ENCODE data around the gene FKBP1B.
A peak's percentile ranks its signal among the peaks of the same experiment; 100 is the strongest.
"Not testable (repeated sequence)": the region's sequence is repeated elsewhere in the genome, so short reads cannot be mapped to it uniquely, and the experiment has no call there.

FKBP1B gene

DNA sequence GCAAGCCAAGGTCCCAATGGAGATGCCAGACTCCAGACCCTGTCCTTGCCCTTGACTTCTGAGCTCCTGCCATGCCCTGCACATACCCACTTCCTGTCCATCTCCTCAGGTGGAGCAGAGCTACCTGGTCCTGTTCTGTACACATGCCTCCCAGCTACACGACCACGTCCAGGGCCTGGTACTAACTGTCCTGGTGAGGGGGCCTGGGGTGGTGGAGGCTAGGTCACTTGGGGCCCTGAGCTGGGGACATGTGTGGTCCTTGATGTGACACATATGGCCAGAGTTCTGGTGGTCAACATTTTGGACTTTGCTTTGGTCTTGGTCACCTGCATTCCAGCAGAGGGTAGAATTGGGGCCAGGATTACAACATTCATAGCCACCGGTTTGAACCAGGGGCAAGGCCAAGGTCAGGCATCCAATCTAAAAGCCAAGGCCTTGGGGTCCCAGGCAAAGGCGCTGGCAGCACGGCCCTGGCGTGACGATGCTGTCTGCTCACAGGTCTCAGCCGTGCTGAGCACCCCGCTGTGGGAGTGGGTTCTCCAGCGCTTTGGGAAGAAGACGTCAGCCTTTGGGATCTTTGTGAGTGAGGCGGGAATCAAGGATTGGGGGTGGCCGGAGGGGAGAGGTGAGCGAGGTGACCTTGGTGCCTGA is 27.1 kb upstream of the FKBP1B start:
- DNase-seq (ENCODE audit: low read depth in 3 of 3, low spot score in 1 of 3) = no peak

DNA sequence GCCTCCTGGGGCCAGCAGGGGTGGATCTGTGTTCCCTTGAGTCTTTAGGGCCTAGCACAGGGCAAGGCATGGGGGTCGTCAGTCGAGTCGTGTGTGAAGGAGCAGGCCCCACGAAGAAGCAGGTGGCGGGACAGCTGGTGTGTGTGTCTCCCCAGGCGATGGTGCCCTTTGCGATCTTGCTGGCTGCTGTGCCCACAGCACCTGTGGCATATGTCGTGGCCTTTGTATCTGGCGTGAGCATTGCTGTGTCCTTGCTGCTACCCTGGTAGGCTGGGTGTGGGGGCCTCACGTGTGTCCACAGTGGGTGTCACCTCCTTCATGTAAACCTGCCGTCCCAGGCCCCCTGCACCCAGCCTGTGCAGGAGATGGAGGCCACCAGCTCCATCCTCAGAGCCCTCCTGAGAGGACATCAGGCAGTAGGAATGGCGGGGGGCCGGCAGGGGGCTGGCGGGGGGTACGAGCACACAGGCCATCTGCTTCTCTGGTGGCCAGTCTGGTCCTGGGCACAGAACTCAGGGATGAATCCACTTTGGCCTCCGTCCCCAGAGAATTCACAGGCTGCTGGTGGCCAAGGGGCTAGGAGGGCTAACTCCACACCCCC is 26.5 kb upstream of the FKBP1B start:
- DNase-seq (ENCODE audit: low read depth in 3 of 3, low spot score in 1 of 3) = no peak

DNA sequence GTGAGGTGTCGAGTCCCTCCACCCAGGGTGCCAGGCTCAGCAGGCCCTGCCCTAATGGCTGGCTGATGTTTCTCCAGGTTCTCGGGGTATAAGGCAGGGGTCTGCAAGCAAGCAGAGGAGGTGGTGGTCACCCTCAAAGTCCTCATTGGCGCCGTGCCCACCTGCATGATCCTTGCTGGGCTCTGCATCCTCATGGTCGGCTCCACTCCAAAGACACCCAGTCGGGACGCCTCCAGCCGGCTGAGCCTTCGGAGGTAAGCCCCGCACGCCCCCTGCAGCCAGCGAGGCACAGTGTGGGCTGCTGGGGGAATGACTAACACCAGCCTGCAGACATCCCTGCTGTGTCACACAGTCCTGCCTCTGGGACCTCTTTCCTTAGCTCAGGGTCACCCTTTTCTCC is 25.5 kb upstream of the FKBP1B start:
- DNase-seq (ENCODE audit: low read depth in 3 of 3, low spot score in 1 of 3) = no peak

DNA sequence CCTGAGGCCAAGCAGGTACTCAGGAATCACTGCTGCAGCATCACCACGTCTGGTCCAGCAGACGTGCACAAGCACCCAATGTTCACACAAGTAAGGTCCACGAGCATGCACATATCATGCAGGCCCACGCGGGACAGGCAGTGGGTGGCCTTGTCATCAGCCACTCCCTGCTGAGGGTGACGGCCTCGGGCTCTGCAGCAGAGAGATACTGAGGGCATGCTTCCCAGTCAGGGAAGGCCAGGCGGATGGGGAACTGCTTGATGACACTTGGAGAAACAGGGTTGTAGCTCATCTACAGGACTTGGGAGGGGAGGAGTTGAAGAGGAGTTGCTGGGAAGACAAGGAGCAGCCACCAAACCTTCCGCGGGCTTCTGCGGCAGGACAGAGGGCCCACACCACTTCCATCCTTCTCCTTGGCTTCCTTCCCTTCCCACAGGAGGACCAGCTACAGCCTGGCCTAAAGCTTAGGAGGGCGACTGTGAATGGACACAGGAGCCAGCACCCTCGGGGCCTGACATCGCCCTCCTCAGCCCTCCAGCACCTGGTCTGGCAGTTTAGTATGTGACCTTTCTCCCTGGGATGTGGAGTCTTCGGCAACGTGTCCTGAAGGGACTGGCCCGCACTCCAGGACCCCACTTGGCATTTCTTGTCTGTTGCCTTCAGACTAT is 24.4 kb upstream of the FKBP1B start:
- no peak for DNase-seq (ENCODE audit: low read depth in 3 of 3, low spot score in 1 of 3)

DNA sequence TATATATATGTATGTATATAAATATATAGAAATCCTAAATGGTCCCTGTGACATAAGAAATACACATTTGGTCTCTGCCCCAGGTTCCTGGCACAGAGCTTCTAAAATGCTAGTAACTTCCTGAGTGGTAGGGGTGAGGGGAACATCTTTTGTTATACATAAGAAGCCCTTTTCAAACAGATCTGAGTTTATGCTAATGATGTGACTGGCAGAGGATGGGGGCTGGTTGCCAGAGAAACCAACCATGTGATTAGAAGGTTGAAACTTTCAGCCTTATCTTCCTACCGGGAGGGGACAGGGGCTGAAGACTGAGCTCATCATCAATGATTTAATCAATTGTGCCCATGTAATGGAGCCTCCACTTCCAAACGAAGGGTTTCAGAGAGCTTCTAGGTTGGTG is 23.3 kb upstream of the FKBP1B start:
- DNase-seq (ENCODE audit: low read depth in 3 of 3, low spot score in 1 of 3) = no peak

DNA sequence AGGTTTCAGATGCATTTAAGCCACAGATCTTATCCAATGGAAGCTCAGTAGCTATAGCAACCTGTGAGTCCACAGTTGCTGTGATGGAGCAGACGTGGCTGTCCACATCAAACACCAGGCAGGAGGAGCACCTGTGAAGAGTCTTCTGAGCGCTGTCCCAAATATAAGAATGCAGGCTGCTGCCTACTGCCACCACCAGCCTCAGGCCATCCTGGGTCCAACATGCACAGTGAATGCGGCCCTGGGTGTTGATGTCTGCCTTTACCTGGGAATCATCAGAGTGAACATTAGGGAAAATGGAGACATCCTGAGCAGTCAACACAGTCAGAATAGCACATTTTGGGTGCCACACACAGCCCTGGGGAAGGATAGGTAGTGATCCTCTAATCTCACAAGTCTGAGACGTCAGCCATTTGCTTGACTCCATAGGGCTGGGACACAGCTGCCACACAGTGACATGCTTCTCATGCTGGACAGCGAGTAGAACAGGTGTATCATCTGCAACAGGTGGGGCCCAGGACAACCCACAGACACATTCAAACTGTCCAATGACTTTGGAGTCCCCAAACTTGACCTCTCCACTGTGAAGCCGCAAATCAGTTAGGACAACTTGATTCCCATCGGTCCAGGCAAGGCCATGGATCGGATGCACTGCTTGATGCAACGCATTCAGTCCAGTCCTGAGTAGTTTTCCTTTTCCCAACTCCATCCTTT is 10.6 kb upstream of the FKBP1B start:
- no peak for DNase-seq (ENCODE audit: low read depth in 3 of 3, low spot score in 1 of 3)

DNA sequence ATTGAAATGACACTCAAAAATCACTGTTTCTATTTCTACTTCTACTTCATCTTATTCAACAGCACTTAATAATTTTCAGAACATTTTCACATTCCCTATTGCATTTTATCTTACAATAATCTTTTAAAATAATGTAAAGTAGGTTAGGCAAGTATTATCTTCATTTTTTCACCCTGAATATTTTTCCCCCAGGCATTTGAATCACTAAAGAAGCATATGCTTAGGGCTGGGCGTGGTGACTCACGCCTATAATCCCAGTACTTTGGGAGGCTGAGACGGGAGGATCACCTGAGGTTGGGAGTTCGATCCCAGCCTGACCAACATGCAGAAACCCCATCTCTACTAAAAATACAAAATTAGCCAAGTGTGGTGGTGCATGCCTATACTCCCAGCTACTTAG is 9.0 kb upstream of the FKBP1B start:
- no peak for DNase-seq (ENCODE audit: low read depth in 3 of 3, low spot score in 1 of 3)

DNA sequence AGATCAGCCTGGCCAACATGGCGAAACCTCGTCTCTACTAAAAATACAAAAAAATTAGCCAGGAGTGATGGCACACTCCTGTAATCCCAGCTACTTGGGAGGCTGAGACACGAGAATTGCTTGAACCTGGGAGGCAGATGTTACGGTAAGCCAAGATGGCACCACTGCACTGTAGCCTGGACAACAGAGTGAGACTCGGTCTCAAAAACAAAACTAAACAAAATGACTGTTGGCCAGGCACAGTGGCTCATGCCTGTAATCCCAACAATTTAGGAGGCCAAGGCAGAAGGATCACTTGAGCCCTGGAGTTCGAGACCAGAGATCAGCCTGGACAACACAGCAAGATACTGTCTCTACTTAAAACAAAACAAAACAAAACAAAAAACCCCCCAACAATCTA is 6.4 kb upstream of the FKBP1B start:
- DNase-seq (ENCODE audit: low read depth in 3 of 3, low spot score in 1 of 3) = not testable (repeated sequence)

DNA sequence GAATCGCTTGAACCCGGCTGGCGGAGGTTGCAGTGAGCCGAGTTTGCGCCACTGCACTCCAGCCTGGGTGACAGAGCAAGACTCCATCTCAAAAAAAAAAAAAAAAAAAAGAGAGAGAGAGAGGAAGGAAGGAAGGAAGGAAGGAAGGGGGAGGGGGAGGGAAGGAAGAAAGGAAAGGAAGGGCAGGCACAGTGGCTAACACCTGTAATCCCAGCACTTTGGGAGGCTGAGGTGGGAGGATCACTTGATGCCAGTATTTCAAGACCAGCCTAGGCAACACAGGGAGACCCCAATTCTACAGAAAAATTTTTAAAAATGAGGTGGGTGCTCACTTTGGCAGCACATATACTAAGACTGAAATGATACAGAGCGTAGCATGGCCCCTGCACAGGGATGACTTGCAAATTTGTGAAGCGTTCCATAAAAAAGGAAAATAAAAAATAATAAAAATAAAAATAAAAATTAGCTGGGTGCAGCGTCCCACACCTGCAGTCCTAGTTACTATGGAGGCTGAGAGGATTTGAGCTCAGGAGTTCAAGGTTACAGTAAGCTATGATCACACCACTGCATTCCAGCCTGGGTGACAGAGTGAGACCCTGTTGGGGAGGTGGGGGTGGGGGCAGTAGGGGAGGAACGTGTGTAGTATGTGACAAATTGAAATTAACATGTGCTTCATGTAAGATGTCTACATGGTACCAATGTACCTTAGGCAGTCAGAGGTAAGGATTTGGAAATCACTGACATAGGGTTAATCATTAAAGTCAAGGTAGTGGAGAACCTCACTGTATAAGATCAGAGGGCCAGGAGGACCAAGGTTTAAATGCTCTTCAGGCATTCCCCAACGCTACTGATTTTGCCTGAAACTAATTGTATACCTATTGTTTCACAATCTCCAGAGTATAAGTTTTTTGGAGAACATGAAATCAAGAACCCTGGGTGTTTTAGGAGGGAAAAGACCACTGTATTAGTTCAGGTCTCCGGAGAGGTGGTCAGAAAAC is 3.7 kb upstream of the FKBP1B start:
- no peak for DNase-seq (ENCODE audit: low read depth in 3 of 3, low spot score in 1 of 3)

DNA sequence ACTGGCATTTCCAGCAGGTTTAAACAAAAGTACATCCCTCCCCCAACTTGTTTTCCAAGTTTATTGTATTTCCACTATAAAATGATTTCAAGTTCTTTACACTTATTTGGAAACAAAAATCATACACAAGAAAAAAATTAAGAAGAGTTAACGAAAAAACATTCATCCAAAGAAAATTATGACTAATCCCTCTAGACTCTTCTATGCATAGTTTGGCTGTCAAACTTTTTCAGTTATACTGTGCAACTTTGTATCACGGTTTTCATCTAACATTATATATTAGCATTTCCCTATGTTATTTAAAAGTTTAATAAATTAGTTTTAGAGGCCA is 3.0 kb upstream of the FKBP1B start:
- no peak for DNase-seq (ENCODE audit: low read depth in 3 of 3, low spot score in 1 of 3)

DNA sequence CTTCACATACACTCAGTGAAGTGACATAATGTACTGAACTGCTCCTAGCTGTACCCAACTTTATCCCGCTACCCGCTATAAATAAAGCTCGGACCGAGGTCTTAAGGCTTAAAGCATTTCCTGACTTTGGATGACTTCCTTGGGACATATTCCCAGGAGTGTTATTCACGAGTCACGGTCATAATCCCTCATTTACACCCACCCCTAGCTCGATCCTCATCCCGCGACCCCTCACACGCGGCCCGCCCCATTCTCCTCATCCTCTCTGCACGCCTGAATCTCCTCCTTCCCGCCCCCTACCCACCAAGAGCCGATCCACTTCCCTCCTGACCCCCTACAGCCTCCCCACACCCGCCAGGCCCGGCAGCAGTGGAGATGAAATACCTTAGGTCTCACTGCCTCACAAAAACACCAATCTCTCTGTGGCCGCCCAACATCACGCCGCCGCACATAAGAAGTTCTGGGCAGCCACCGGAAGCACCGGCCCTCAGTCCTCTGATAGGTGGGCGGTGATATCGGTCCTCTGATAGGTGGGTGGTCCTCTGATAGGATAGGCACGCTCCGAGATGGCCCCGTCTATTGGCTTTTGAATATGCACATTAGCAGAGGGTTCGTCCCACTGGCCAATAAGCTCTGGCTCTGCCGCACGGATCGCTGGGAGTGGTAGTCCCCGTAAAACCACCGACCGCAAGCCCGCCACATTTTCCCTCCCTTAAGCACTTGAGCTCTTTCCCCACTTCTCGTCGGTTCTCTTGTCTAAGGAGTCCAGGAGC is 2.4 kb upstream of the FKBP1B start, which contains the start of gene WDCP:
WDCP (minus strand) TSS at position 462 of the 773 bp plus-strand sequence. CDS start 7,897 bp downstream, outside the sequence.
- DNase-seq (ENCODE audit: low read depth in 3 of 3, low spot score in 1 of 3) = peak; percentile 70 to 85 (median 82)

DNA sequence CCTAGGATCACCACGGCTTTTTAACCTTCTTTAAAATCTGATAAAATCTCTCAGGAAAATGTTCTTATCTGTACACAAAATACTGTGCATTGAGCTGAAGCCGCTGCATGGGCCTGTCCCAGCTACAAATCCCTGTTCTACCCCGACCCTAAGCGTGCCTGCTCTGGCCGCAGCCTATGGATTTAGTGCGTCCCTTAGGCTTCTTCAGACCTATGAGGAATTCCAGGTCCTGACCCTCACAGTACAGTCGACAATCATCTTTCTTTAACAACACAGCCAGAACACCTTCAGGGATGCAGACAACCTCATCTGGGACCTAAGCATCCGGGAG is 1.9 kb upstream of the FKBP1B start:
- DNase-seq (ENCODE audit: low read depth in 3 of 3, low spot score in 1 of 3) = no peak

DNA sequence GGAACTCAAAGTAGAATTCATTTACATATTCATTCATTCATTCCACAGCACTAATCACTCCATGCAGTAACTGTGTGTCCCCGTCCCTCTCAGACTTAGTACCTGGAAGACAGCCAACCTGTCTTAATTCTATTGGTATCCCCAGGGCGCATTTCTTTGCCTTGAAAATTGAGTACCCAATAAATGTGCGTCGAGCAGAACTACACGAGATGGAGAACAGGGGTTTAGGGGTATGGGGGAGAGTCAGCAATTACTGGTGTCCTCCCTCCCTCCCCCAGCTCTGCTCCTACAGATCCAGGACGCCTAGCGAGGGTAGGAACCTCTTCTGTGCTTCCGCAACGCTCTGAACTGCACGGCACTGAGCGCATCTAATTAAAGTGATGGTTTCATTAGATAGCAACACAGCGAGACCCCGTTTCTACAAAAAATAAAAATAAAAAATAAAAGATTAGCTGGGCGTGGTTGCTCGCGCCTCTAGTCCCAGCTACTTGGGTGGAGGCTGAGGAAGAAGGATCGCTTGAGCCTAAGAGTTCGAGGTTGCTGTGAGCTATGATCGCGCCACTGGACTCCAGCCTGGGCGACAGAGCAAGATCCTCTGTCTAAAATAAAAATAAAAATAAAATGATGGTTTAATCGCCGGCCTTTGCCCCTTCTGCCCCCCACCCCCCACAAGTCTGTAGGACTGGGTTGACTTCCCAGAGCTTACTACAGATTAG is 614 bp upstream of the FKBP1B start:
- no peak for DNase-seq (ENCODE audit: low read depth in 3 of 3, low spot score in 1 of 3)

DNA sequence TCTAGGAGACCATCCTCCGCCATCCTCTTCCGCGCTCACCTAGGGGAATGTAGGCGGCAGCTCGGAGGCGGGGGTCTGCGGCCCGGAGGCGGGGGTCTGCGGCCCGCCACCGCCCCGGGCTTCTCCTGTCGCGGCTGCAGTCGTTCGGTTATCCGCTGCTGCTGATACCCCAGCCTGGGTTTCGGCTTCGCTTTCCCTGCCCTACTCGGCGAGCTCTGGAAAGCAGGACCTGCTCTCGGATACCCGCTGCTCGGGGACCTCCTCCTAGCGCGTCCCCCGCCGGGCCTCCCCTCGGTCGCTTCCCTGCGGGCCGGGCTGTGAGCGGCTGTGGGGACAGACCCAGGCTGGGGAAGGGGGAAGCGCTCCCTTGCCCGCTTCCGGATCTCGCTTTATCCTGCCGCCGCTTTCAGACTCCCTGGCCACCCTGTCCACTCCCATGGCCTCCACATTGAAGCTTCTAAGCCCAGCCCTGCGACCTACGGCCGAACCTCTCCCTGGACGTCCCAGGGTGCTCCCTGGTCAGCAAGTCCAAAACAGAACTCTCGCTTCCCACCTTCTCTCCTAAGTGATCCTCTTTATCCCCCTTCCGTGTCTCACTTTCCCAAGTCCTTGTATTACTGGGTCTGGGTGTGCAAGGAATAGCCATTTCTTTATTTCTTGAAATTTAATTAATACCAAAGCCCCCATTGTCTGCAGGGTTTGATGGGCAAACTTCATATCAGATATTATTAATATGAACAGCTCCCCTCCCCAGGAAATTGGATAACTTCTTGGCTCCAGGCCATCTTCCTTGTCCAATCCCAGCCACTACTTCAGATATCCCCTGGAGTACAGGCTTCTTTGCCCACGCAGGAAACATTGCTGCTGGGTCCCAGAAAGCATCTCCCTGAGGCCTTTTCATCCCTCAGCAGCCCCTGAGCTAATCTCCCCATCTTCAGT is 769 bp downstream of the FKBP1B start:
- DNase-seq (ENCODE audit: low read depth in 3 of 3, low spot score in 1 of 3) = peak in 1 of 3 donors; percentile 1

DNA sequence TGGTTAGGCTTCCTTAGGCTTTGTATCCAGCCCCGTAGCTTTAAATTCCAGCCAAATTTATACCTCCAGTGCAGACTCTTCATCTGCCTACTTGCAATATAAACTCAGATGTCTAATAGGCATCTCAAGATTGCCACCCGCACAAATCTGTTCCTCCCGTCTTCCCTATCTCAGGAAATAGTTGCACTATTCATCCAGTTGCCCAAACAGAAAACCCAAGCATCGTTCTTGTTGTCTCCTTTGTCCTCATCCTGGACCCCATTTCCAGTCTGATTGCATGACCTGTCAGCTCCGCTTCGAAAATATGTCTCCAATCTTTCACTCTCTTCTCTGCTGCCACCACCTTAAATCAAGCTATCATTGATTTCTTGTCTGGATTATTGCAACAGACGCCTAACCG is 2.3 kb downstream of the FKBP1B start:
- no peak for DNase-seq (ENCODE audit: low read depth in 3 of 3, low spot score in 1 of 3)

DNA sequence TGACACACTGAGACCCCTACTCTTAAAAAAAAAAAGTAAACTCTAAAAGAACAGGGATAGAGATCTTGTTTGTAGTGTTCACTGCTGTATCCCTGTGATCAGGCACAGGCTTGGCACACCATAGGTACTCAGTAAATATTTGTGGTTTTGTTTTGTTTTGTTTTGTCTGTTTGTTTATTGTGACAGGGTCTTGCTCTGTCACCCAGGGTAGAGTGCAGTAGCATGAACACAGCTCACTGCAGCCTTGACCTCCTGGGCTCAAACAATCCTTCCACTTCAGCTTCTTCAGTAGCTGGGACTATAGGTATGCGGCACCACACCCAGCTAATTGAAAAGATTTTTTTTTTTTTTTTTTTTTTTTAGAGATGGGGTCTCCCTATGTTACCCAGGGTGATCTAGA is 3.4 kb downstream of the FKBP1B start:
- DNase-seq (ENCODE audit: low read depth in 3 of 3, low spot score in 1 of 3) = no peak

DNA sequence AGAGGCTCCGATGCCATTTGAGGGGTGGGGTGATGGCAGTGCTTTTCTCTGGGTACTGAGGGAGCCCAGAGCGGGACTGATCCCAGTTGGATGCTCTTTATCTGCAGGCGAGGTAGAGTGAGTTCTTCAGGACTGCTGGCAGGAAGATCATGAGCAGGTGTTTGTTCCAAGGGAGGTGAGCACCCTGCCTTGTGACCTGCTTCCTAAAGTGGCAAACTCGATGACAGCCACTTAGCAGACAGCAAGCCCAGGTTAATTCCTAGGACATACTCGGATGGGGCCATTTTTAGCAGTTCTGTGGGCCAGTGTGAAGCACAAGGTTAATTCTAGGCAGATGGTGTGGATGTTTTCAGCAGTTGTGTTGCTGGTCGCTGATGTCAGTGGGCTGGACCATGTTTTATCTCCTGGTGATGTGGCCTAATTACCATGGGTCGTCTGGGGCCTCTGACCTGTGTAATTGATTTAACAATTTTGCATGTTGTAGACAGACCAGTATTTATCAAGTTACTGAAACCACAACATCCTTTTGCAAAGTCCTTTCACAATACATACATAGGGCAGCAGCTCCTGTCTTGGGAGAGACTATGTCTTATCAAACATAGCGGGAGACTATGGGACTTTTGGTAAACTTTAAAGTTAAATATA is 4.9 kb downstream of the FKBP1B start:
- no peak for DNase-seq (ENCODE audit: low read depth in 3 of 3, low spot score in 1 of 3)

DNA sequence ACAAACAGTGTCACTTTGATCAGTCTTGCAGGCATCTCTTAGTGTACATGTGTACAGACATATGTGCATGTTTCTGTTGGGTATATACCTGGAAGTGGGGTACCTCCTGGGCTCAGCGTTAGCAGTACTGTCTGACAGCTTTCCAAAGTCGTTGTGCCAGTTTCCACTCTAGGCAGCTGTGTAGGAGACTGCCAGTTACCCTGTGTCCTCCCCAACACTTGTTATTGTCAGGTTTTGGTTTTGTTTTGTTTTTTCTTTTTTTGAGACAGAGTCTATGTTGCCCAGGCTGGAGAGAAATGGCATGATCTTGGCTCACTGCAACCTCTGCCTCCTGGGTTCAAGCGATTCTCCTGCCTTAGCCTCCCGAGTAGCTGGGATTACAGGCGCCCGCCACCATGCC is 6.2 kb downstream of the FKBP1B start:
- DNase-seq (ENCODE audit: low read depth in 3 of 3, low spot score in 1 of 3) = no peak

All from stimulated activated CD4-positive, alpha-beta T cell treated with anti-CD3 and anti-CD28 coated beads, TNF-alpha, amount 100 ng/mL, for 1 hour (primary cell).